Colon (tissue), 2 donors: Measurements from ENCODE around the gene KLHL21.
"Not testable (repeated sequence)": the region's sequence is repeated elsewhere in the genome, so short reads cannot be mapped to it uniquely, and the experiment has no call there.

Experiments
- FAIRE-seq: peaks from 2 replicates; lab custom pipeline; 2012; peaks lifted over from hg19 to GRCh38; lab: Jason Lieb, UNC
- donor health status: control.
- donor health status: control.

KLHL21 gene

DNA sequence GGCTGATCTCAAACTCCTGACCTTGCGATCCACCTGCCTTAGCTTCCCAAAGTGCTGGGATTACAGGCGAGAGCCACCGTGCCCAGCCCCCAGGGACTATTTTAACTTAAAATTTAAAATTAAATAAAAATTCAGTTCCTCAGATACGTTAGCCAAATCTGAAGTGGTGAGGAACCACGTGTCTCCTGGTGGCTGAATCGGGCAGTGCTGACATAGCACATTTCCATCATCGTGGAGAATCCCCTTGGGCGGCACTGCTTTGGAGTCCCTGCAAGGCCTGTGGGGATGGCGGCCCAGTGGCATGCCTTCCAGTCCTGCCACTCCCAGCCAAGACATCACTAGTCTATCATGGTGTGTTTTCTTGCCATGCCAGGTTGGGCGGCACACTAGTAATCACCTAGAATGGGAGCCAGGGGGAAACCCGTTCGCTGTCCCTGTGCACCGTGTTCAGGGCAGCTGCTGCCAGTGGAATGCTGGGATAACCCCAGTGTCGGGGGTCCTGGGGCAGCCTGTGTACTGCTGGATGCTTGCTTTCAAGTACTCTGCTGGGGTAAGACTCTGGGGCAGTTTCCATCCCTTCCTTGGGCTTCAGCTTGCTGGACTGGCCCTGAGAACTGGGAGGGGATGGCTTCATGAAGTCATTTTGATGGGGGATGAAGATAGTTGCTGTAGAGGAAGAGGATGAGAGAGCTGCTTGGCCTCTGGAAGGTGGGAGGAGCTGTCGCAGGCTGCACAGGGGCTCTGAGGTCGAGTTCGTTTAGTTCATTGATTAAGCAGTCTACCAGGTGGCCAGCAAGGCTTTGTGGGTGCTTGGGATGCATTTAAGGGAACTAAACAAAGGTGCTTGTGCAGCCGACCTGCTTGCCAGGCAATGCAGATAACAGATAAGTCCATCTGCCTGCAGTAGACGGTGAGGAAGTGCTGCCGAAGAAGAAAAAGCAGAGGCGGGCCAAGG lies 18.3 kb downstream of the KLHL21 start:
- FAIRE-seq = no peak

DNA sequence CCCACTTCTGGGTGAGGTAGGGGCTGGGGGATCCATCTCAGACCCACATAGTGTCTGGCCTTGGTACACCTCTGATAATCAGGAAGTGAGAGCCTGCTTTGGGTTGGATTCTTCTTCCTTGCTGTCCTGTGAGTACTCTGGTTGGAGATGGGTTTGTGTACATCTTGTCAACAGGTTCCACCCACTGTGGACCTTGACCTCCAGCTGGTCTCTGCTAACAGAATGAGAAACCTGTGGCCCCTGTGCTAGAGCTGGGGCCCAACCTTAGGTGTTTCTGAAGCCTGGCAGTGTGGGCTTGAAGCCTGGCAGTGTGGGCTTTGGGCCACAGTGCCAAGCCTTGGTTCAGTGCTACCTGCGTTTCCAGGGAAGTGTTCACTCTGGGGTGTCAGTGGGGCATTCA lies 20.3 kb downstream of the KLHL21 start:
- no peak for FAIRE-seq

DNA sequence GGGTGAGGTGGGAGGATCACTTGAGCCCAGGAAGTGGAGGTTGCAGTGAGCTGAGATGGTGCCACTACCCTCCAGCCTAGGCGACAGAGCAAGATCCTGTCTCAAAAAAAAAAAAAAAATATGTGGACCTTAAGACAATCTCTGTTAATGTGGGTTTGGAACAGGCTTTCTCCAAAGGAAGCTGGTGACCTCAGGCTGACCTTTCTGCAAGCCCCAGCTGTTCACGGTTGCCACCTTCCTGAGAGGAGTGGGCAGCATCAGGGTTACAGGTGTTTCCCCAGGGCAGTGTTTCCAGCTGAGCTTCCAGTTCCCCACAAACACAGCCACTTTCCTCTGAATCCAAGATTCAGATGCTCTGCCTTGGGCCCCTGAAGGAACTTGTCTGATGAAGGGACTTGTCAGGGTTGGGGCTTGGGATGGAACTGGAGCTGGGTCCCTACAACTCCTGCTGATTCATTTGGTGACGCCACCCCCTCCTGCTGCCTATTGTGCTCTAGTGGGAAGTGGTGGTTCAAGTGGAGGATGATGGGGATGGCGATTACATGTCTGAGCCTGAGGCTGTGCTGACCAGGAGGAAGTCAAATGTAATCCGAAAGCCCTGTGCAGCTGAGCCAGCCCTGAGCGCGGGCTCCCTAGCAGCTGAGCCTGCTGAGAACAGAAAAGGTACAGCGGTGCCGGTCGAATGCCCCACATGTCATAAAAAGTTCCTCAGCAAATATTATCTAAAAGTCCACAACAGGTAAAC lies 20.9 kb downstream of the KLHL21 start:
- FAIRE-seq = no peak

GRCh38 chr1:6580593-6581409 lies 21.9 kb downstream of the KLHL21 start:
- no peak for FAIRE-seq

GRCh38 chr1:6580119-6580592 lies 22.5 kb downstream of the KLHL21 start:
- no peak for FAIRE-seq

DNA sequence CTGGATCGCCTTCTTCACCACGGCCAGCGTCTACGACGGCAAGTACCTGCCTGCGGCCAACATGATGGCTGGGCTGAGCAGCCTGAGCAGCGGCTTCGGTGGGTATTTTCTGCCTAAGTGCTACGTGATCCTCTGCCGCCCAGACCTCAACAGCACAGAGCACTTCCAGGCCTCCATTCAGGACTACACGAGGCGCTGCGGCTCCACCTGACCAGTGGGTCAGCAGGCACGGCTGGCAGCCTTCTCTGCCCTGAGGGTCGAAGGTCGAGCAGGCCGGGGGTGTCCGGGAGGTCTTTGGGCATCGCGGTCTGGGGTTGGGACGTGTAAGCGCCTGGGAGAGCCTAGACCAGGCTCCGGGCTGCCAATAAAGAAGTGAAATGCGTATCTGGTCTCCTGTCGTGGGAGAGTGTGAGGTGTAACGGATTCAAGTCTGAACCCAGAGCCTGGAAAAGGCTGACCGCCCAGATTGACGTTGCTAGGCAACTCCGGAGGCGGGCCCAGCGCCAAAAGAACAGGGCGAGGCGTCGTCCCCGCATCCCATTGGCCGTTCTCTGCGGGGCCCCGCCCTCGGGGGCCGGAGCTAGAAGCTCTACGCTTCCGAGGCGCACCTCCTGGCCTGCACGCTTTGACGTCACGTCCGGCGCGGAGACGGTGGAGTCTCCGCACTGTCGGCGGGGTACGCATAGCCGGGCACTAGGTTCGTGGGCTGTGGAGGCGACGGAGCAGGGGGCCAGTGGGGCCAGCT lies 23.1 kb downstream of the KLHL21 start, which contains the start of gene ZBTB48:
ZBTB48 (plus strand) TSS at position 621 of the 745 bp plus-strand sequence. CDS start 616 bp downstream, outside the sequence.
- FAIRE-seq = peak; percentile 93

GRCh38 chr1:6578624-6579373 lies 23.9 kb downstream of the KLHL21 start:
- no peak for FAIRE-seq

DNA sequence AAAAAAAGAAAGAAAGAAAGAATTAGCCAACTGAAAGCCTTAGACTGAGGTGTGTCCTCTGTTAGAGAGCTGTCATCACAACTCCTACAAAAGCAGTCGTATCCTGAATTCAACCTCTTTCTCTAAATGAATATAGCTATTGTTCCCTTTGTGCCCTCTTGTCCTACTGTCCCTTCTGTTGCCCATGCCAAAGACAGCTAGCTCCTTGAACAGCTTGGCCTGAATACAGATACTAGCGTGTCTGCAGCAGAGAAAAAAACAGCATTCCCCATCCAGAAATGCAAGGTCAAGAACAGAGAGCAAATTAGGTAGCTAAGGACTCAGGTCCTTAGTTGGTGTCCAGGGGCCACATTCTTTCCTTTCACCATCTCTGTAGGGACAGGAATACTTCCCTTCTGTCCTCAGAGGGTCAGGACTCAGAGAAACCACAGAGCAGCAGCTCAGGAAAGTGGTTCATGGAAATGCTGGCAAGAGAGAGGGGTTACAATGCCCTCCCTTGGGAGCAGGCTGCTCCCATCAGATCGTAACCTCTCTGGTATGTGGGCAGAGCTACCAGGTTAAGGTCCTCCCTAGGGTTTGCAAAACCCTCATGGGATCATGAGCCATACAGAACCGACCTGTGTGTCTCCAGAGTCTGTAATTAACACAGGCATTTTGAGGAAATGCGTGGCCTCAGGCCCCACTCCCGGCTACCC lies 24.7 kb downstream of the KLHL21 start:
- FAIRE-seq = no peak

- FAIRE-seq = no peak
Observed at GRCh38 chr1:6574818-6575217, 27.9 kb downstream of the KLHL21 start.

DNA sequence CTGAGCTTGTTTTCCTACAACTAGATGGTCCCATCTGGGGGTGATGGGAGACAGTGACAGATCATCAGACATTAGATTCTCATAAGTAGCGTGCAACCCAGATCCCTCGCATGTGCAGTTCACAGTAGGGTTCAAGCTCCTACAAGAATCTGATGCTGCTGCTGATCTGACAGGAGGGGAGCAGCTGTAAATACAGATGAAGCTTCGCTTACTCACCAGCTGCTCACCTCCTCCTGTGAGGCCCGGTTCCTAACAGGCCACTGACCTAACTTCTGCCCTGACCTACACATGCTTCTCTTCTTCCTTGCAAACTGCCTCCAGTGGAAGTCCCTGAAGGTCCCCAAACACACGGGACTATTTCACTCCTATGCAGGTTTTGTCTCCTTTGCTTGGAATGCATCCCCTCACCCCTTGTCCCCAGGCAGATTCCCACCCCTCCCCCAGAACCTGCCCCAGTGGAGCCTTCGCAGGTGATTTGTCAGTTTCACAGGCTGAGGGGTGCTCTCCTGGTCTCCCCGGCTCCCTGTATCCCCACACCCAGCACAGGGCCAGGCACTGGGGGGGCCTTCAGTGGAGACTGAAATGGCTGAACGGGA lies 28.5 kb downstream of the KLHL21 start:
- no peak for FAIRE-seq

DNA sequence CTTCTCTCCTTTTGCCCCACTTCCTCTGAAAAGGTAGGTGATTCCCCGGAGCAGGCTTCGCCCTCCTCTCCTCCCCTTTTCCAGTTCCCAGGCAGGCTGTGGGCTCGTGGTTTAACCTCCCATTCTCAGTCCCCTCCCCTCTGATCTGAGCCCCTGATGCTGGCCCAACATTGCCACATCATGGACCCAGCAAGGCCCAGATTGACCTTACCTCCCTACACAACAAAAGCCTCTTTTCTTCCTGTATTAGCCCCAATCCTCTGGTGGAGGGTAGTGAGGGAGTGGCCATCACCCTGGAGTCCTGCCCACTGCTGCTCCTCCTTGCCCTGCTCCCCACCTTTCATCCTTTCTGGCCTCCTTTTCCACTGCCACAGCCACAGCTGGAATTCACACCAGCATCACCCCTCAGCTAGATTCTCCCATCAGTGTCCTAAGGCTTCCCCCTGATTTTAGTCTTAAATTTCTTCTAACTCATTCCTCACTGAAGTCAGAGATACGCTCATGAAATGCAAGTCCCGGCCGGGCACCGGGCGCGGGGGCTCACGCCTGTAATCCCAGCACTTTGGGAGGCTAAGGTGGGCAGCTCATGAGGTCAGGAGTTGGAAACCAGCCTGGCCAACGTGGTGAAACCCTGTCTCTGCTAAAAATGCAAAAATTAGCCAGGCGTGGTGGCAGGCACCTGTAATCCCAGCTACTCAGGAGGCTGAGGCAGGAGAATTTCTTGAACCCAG lies 29.9 kb downstream of the KLHL21 start:
- no peak for FAIRE-seq

- FAIRE-seq = no peak
Observed at GRCh38 chr1:6570987-6571386, 31.7 kb downstream of the KLHL21 start.

DNA sequence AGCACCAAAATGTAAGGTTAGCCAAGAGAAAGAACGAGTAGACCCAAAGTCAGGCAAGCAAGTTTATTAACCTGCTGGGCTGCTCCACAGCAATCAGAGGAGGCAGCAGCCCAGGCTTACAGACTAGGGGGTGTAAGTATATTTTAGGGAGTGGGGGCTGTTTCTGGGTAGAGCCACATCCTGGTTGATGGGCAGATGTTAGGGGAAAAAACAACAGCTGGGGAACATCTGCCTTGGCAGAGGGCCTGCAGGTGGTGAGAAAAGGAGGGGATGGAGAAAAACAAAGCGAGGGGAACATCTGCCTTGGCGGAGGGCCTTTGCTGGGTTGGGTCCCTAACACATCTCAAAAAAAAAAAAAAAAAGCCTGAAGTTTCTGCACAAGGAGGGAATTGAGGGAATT lies 32.6 kb downstream of the KLHL21 start:
- FAIRE-seq = no peak

GRCh38 chr1:6569033-6569432 lies 33.6 kb downstream of the KLHL21 start:
- FAIRE-seq = no peak

GRCh38 chr1:6560267-6560666 lies 42.4 kb downstream of the KLHL21 start:
- no peak for FAIRE-seq

GRCh38 chr1:6559161-6559560 lies 43.5 kb downstream of the KLHL21 start:
- not testable (repeated sequence) for FAIRE-seq

GRCh38 chr1:6557597-6557996 lies 45.1 kb downstream of the KLHL21 start:
- FAIRE-seq = no peak

DNA sequence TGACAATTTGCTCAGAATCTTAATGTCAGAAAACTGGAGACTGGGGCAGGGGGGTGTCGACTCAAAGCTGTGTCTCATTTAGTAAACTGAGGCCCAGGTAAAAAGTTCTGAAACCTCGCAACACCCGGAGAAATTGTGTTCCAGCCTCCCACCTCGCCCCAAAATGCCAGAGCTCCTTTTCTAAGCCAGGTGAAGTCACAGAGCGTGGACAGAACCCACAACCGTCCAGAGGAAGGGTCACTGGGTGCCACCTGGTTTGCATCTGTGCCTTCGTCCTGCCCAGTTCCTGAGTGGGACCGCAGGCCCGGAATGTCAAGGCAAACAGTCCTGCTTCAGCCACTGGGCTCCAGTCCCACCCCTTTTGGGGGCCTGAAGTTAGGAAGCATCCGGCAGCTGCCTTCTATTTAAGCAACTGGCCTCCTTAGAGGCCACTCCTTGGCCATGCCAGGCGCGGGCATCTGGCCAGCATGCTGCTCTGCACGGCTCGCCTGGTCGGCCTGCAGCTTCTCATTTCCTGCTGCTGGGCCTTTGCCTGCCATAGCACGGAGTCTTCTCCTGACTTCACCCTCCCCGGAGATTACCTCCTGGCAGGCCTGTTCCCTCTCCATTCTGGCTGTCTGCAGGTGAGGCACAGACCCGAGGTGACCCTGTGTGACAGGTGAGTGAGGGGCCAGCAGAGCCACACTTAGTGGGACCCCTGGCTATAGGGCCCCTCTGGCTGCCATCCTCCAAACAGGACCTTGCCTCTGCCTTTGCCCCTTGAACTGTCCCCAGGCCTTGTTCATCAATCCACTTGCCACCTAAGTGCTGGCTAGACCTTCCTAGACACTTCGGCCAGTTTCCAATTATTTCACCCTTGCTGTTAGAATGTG lies 47.5 kb downstream of the KLHL21 start, which contains the start of gene TAS1R1:
TAS1R1 (plus strand) TSS at position 401 of the 872 bp plus-strand sequence; CDS start at position 468, 67 bp downstream.
- FAIRE-seq = no peak
